Activated B cell treated with CpG ODN at 0.5 μM for 24 hours (primary cell): ENCODE measurements around the gene DYNLT2B. TPM values are rescaled to one million over a fixed set of nuclear protein-coding genes. Genes with fewer than 3 reads are reported as not detected.

Experiments used
- ATAC-seq: fragments of 200-7000 bp; cut with Tn5 transposase; one replicate; pipeline ENCODE4 v1.10.0; 2021; ENCODE audit warnings: low read depth, mild to moderate bottlenecking, moderate library complexity
- CTCF ChIA-PET: fragments of 350-600 bp; sonication (Branson Sonifier 250); formaldehyde crosslinking; loops from one replicate; lab custom pipeline; 2021; ENCODE audit warnings: antibody characterized with exemption; lab: Charles Lee
- POLR2A ChIA-PET: fragments of 350-600 bp; sonication (Branson Sonifier 250); formaldehyde crosslinking; loops from one replicate; lab custom pipeline; 2021; ENCODE audit warnings: antibody characterized with exemption; lab: Charles Lee
- DNase-seq: peaks from one replicate; pipeline ENCODE4 v3.0.0; 2022
- H3K27ac Mint-ChIP-seq: one replicate; pipeline ENCODE4 v1.8.0; 2020; ENCODE audit warnings: mixed read lengths
- H3K27me3 Mint-ChIP-seq: one replicate; pipeline ENCODE4 v1.8.0; 2021; ENCODE audit warnings: mixed read lengths
- H3K36me3 Mint-ChIP-seq: one replicate; pipeline ENCODE4 v1.8.0; 2021; ENCODE audit warnings: low read depth, mixed read lengths
- H3K4me1 Mint-ChIP-seq: one replicate; pipeline ENCODE4 v1.8.0; 2021; ENCODE audit warnings: mixed read lengths
- H3K4me3 Mint-ChIP-seq: one replicate; pipeline ENCODE4 v1.8.0; 2020; ENCODE audit warnings: mild to moderate bottlenecking, mixed read lengths
- H3K9me3 Mint-ChIP-seq: one replicate; pipeline ENCODE4 v1.8.0; 2020; ENCODE audit warnings: mixed read lengths
- intact Hi-C: fragments of 100-400 bp; cut with micrococcal nuclease; formaldehyde crosslinking; loops from one replicate; pipeline ENCODE4 v1.15.1; 2024
- total RNA-seq: library from RNA; stranded (reverse); gene quantifications from 2 replicates; pipeline ENCODE4 v1.2.3, GENCODE V29; 2022
- TF ChIP-seq, protein P1 (sequence below): fragments of 200-600 bp; IDR thresholded peaks from one replicate; pipeline ENCODE4 v1.8.0; 2022; ENCODE audit warnings: antibody characterized with exemption, mild to moderate bottlenecking

The DYNLT2B gene
- total RNA-seq, 1 donor from 2014 or later = 5.2 TPM

GRCh38 chr3:196339493-196340254 lies 21.6 kb upstream of the DYNLT2B start:
- TF ChIP-seq, protein P1, sequence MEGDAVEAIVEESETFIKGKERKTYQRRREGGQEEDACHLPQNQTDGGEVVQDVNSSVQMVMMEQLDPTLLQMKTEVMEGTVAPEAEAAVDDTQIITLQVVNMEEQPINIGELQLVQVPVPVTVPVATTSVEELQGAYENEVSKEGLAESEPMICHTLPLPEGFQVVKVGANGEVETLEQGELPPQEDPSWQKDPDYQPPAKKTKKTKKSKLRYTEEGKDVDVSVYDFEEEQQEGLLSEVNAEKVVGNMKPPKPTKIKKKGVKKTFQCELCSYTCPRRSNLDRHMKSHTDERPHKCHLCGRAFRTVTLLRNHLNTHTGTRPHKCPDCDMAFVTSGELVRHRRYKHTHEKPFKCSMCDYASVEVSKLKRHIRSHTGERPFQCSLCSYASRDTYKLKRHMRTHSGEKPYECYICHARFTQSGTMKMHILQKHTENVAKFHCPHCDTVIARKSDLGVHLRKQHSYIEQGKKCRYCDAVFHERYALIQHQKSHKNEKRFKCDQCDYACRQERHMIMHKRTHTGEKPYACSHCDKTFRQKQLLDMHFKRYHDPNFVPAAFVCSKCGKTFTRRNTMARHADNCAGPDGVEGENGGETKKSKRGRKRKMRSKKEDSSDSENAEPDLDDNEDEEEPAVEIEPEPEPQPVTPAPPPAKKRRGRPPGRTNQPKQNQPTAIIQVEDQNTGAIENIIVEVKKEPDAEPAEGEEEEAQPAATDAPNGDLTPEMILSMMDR = no peak
- peaks cover 2% of the 10 kb centered on the region for H3K27me3 Mint-ChIP-seq
- ATAC-seq (no peak), DNase-seq (no peak)
- intact Hi-C loops = no loop called here
- H3K9me3 Mint-ChIP-seq = no peaks in the 10 kb centered on the region
- no peak overlapping the region for H3K4me3 Mint-ChIP-seq
- H3K4me1 Mint-ChIP-seq = peaks cover 5% of the 10 kb centered on the region
- H3K36me3 Mint-ChIP-seq = no peaks in the 10 kb centered on the region
- CTCF ChIA-PET = no interaction called here
- POLR2A ChIA-PET = no interaction called here
- no peak overlapping the region for H3K27ac Mint-ChIP-seq

DNA sequence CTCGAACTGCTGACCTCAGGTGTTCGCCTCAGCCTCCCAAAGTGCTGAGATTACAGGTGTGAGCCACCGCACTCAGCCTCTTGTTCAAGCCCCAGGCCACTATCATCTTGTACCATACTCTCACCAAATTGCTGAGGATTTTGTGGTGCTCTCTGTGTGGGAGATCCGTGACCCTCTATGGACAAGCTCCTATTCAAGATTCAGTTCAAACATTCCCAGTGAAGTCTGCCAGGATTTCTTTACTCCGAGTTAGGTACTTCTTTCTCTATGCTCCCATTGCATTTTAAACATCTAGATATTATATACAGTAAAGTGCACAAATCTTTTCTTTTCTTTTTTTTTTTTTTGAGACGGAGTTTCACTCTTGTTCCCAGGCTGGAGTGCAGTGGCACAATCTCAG lies 21.0 kb upstream of the DYNLT2B start:
- Mint-ChIP-seq H3K27me3 (peaks cover 2% of the 10 kb centered on the region), H3K4me1 (peaks cover under 1% of the 10 kb centered on the region)
- TF ChIP-seq, protein P1 = no peak

GRCh38 chr3:196336319-196337145 lies 18.5 kb upstream of the DYNLT2B start:
- Mint-ChIP-seq H3K9me3 (no peaks in the 10 kb centered on the region), H3K27ac (no peak overlapping the region), H3K36me3 (no peaks in the 10 kb centered on the region), H3K27me3 (peaks cover 2% of the 10 kb centered on the region), H3K4me3 (no peak overlapping the region), H3K4me1 (no peaks in the 10 kb centered on the region)
- intact Hi-C loops = no loop called here
- ChIA-PET POLR2A (interaction anchor here (1.5 kb wide), 1 partner anchor 13 kb away, joined by 4 read pairs; no protein-coding TSS in a partner anchor), CTCF (no interaction called here)
- TF ChIP-seq, protein P1 = no peak
- DNase-seq (no peak), ATAC-seq (no peak)

More for the DNA sequence above, 21.0 kb upstream of the DYNLT2B start:
- no peaks in the 10 kb centered on the region for H3K9me3 Mint-ChIP-seq
- POLR2A ChIA-PET = no interaction called here
- CTCF ChIA-PET = no interaction called here
- no peak overlapping the region for H3K4me3 Mint-ChIP-seq
- DNase-seq = no peak
- intact Hi-C loops = no loop called here
- H3K27ac Mint-ChIP-seq = no peak overlapping the region
- H3K36me3 Mint-ChIP-seq = no peaks in the 10 kb centered on the region
- no peak for ATAC-seq

DNA sequence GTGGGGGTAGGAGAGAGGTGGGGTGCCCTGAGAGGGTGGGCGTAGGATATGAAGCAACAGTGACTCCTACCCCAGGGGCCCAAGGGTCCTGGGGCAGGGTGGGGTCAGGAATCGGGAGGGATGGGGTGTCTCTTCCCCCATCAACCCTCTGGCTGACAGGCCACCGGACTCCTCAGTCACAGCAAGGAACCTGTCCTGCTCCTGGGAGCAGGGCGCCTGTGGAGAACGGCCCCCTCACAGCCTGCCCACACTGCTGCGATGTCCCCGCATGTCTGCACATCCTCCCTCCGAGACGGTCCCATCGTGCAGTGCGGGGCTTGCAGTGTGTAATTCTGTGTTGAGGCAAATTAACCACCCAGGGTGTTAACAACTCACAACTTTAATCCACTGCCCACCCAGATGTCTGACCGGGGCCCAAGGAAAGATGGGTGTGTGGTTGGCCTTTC lies 17.5 kb upstream of the DYNLT2B start:
- ATAC-seq (no peak), DNase-seq (no peak)
- TF ChIP-seq, protein P1 = no peak
- ChIA-PET CTCF (no interaction called here), POLR2A (no interaction called here)
- intact Hi-C loops = no loop called here
- no peak overlapping the region for H3K27ac Mint-ChIP-seq
- H3K4me1 Mint-ChIP-seq = no peaks in the 10 kb centered on the region
- H3K36me3 Mint-ChIP-seq = no peaks in the 10 kb centered on the region
- no peak overlapping the region for H3K4me3 Mint-ChIP-seq
- peaks cover 2% of the 10 kb centered on the region for H3K27me3 Mint-ChIP-seq
- no peaks in the 10 kb centered on the region for H3K9me3 Mint-ChIP-seq

GRCh38 chr3:196334982-196335381 lies 16.9 kb upstream of the DYNLT2B start:
- peaks cover 2% of the 10 kb centered on the region for H3K27me3 Mint-ChIP-seq
- ATAC-seq = no peak
- no peak overlapping the region for H3K4me3 Mint-ChIP-seq
- TF ChIP-seq, protein P1 = no peak
- no peaks in the 10 kb centered on the region for H3K9me3 Mint-ChIP-seq
- no peaks in the 10 kb centered on the region for H3K4me1 Mint-ChIP-seq
- ChIA-PET POLR2A (no interaction called here), CTCF (no interaction called here)
- no peaks in the 10 kb centered on the region for H3K36me3 Mint-ChIP-seq
- DNase-seq = no peak
- H3K27ac Mint-ChIP-seq = no peak overlapping the region
- intact Hi-C loops = no loop called here
